GM19455 (cell line): ENCODE results near the gene AIFM1.
"Not testable (repeated sequence)": the region's sequence is repeated elsewhere in the genome, so short reads cannot be mapped to it uniquely, and the experiment has no call there.

ENCODE experiments used
- ATAC-seq: cut with Tn5 transposase; IDR thresholded peaks from one replicate; pipeline ENCODE4 v1.9.1; 2021; ENCODE audit not compliant: unreplicated experiment

AIFM1 gene

GRCh38 chrX:130120746-130121504, 44.7 kb downstream of the AIFM1 start:
- peak; percentile 74 for ATAC-seq

- peak; percentile 46 for ATAC-seq
These were observed 45.3 kb downstream of the AIFM1 start for GRCh38 chrX:130120321-130120731.

GRCh38 chrX:130119312-130119898, 46.2 kb downstream of the AIFM1 start:
- no peak for ATAC-seq

DNA sequence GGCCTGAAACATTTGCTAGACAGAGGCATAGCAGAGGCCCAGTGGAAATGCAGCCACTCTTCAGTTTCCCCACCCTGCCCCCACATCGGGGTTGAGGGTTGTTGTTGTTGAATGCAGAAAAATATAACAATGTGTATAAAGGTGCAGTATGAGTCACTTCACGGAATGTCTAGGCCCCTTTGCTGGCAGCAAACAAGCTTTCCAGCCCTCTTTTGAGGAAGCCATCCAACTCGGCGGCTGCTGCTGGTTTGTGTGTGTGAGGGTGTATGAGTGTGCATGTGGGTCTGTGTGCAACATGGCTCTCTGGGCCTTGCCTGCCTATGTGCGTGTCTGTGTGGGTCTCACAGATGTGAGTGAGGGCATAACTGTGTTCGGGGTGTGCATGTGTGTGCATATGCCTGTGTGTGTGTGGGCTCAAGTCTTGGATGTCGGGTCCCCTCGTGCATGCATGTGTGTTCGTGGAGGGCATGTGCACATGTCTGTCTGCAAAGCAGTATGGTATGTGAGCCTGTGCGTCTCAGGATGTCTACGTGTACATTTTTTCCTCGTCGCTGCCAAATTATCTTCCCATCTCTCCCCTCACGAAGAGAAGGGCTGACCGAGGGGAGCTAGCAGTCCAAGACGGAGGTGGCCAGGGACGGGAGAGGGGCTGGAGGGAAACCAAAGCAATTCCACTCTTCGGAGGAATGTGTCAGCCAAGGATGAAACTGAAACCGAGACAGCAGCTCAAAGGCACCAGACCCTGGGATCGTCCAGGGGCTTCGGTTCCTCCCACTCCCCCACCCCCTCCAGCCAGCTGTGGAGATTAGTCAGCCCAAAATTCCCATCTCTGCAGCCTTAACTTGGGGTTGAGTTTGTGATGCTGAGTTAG, 47.0 kb downstream of the AIFM1 start:
- ATAC-seq: no peak

DNA sequence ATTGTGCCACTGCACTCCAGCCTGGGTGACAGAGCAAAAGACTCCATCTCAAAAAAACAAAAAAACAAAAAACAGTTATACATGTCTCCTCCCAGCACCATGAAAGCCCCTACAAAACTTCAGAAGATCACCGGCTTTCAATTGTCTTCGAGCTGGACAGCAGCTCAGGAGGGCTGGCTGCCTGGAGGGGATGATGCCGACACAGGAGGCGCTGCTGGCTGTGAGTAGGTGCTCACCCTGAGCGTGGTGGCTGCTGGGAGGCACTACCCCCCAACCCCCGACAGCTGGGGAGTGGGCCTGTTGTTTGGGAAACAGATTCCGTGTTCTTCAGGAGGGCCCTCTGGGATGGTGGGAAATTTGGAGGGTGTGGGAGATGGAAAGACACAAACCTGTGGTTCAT, 48.5 kb downstream of the AIFM1 start:
- ATAC-seq: no peak

- ATAC-seq: not testable (repeated sequence)
These were observed 50.3 kb downstream of the AIFM1 start for GRCh38 chrX:130115119-130115885.

DNA sequence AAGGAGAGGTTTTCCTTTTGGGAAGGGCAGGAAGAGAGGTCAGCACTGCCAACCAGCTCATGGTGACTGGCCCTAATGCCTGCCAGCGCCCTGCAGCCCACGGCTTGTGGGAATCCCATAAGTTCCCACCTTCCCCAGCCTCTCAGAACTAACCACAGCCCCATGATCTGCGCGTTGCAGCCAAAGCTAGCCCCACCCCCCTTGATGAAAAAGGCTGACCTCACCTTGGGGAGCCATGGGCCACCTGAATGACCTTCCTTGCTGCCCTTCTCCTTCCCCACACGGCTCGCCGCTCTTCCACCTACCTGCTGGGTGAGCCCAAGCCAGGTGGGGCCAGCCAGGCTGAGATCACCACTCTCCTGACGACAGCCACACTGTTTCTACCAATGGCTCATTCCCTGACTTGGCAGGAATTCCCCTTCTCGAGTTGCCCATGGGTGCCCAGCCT, 51.5 kb downstream of the AIFM1 start:
- ATAC-seq: no peak

DNA sequence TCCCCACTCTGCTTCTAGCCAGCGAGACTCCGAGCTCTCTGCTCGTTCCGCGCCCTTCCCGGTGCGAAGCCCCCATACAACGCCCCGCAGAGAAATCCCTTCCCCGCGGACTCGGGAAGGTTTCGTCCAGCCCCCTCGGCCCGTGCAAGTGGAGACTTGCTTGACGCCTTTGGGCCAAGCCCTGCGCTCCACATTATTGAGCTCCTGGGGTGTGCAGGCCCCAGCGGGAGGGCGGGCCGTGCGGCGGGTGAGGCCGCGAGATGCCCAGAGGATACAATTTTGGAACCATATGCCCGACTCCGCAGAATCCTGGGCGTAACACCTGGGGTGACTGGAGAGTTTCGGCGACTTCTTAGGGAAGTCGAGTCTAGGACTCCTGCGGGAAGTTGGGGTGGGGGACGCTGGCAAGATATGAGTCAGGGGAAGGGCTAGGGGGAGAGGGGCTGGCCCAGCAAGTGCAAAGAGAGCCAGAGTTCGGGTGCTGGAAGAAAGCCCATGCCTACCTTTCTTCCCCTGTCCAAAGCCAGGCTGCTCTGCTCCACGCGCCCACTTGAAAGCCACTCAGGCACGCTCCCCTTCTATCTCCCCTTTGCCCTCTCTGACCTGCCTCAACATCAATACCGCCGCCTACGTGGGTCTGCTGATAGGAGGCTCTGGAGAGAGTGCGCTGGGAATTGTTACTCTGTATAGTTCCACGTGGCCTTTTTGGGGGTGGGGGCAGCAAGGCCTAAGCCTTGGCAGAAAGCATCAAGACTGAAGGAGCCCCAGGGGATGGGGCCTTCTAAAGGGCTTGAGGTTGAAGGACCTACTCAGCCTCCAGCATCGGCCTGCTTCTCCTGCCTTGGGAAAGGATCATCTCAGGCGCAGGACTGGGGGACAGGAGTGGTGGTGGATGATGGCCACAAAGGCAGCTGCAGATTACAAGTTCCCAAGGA, 54.2 kb downstream of the AIFM1 start:
- ATAC-seq: no peak

DNA sequence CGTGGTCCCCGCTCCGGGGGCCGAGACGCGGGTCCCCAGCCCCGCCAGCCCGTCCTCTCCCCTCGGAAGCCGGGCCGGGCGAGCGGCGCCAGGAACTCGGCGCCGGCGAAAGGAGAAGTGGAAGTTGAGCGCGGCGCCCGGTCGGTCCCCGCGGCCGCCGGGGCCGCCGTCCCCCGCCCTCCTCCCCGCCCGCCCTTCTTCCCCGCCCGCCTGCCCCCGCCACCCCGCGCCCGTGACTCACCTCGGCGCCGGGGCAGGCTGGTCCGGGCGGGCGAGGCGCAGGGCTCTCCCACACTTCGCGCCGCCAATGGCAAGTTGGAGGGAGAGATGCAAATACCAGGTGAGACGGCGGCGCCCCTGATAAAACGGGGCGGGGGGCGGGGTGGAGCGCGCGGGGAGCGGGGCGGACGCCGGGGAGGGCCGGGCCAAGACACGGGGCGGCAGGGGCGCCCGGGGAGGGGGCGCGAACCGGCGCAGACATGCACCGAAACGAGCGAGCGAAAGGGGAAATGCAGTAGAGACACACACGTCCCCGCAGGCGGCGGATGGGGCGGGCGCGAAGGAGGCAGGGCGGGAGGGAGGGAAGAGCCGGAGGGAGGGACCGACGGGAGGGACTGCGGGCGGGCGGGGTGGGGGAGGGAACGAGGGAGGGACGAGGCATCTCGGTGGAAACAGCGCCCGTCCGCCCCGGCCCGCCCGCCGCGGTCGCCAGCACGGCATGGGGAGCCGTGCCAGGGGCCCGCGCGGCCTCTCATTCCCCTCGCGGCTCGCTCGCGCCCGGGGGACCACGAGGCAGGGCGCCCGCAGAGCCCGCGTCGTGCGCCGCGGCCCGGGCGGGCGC, 55.0 kb downstream of the AIFM1 start, which contains the start of gene ELF4:
TSS of gene ELF4 (minus strand) at position 119 of the 841 bp plus-strand sequence. CDS start 29,167 bp downstream, outside the sequence.
- peak; percentile 44 for ATAC-seq

DNA sequence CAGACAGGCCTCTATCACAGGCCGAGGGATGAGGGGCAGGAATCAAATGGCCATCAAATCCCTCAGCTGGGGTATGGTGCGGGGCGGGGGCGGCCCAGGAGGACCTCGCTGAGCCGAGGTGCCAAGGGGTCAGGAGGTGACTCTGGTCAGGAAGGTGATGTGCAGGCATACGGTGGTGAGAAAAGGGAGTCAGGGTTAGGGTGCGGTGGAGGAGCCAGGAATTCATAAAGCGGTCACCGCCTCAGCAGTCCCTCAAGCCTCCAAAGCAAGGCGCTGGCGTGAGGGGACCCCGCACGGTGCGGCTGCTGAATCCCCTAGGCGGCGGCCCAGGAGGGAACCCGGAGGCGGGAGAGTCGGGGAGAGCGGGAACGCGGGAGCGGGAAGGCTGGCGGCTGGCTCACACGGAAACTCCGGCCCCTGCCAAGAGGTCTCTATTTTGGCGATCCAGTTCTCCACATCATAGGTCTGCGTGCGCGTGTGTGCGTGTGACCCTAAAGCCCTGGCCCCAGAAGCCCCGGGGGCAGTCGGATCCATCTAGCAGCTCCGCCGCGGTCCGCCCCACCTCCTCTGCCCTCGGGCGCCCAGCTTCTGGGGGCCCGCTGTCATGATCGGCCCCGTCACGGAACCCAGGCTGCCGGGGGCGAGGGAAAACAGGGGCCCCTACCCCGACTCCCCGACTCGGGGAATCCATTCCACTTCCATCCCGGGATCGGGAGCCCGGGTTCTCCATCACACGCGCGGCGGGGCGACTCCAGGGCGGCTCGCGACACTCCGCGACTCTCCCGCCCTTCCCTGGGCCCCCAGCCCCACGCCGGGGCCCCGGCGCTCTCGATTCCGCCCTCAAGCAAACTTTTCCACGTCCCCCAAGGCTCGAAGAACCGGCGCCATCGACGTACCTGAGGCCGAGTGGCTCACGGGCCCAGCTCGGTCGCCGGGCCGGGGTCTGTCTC, 55.9 kb downstream of the AIFM1 start:
- peak; percentile 13 for ATAC-seq

DNA sequence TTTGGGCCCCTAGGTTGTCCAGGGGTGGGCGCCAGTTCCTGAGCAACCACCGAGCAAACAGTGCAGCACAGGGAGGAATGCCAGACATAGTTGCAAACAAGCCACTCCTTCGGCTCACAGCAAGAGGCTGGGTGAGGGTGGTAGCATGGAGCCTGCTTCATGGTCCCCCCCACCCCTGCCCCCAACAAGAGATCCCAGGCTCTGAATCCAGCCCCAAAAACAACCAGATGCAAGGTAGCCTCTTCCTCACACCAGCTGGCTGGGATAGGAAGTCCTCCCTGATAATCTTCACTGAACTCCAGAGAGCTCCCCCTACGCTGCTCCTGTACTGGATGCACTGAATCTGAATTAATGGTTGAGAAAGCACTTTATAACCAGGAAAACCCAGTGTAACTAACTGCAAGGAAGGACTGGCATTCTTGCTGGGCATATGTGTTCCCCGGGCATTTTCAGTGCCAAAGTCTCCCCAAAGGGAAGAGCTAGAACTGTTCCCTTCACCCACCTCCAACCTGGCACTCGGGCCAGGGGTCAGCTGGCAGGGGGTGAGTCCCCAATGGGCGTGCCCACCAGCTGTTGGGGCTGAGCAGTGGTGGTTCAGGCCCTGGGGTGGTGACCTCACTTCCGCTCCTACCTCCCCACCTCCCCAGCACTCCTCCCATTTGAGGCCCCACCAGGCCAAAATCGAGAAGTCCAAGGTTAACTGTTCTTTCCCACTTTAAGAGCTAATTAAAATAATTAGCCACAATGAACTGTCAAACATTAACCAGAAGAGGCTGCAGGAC, 56.8 kb downstream of the AIFM1 start:
- ATAC-seq: peak; percentile 57

GRCh38 chrX:130106071-130106470, 59.6 kb downstream of the AIFM1 start:
- no peak for ATAC-seq

- no peak for ATAC-seq
These were observed 60.4 kb downstream of the AIFM1 start for GRCh38 chrX:130105244-130105643.

- no peak for ATAC-seq
These were observed 62.0 kb downstream of the AIFM1 start for GRCh38 chrX:130103605-130104004.

DNA sequence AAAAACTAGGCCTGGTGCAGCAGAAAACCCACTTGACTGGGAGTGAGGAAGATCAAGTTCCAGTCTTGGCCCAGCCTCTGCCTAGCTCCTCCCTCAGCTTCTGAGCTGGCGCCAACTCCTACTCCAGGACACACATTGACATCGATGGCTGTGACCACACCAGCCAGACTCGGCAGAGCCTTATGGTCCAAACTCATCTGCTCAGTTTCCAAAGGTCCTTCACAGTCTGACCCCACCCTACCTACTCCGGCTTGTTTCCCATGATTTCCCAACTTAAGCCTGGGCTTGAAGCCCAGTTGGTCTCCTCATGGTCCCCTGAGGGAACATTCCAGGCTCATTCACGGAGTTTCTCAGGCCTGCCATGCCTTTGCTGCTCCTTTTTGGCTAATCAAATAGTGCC, 65.5 kb downstream of the AIFM1 start:
- no peak for ATAC-seq

- ATAC-seq: no peak
These were observed 67.5 kb downstream of the AIFM1 start for GRCh38 chrX:130098210-130098552.
